Activated CD4-positive, alpha-beta T cell treated with anti-CD3 and anti-CD28 coated beads, Interleukin-2, amount 10 ng/mL, durations not matched to agents 7 days and 5 days (primary cell): Measurements from ENCODE around the gene SERGEF. TPM values are rescaled to one million over a fixed set of nuclear protein-coding genes. Genes with fewer than 3 reads are reported as not detected.

Source experiments
- CTCF ChIA-PET: fragments of 350-600 bp; sonication (Branson Sonifier 250); formaldehyde crosslinking; loops from one replicate; lab custom pipeline; 2021; ENCODE audit warnings: antibody characterized with exemption; lab: Charles Lee
- POLR2A ChIA-PET: fragments of 350-600 bp; sonication (Branson Sonifier 250); formaldehyde crosslinking; loops from one replicate; lab custom pipeline; 2021; ENCODE audit warnings: antibody characterized with exemption; lab: Charles Lee
- DNase-seq: peaks from one replicate; pipeline ENCODE4 v3.0.0-alpha.2; 2020
- H3K27ac Mint-ChIP-seq: one replicate; pipeline ENCODE4 v1.8.0; 2021; ENCODE audit warnings: mild to moderate bottlenecking, moderate library complexity, mixed read lengths
- H3K27me3 Mint-ChIP-seq: one replicate; pipeline ENCODE4 v1.8.0; 2021; ENCODE audit warnings: mixed read lengths
- H3K36me3 Mint-ChIP-seq: one replicate; pipeline ENCODE4 v1.8.0; 2021; ENCODE audit warnings: low read depth, mixed read lengths
- H3K4me1 Mint-ChIP-seq: one replicate; pipeline ENCODE4 v1.8.0; 2021; ENCODE audit warnings: mixed read lengths
- H3K4me3 Mint-ChIP-seq: one replicate; pipeline ENCODE4 v1.8.0; 2021; ENCODE audit warnings: mild to moderate bottlenecking, moderate library complexity, mixed read lengths
- H3K9me3 Mint-ChIP-seq: one replicate; pipeline ENCODE4 v1.8.0; 2021; ENCODE audit warnings: mixed read lengths
- total RNA-seq, 2 experiments: library from RNA; stranded (reverse); gene quantifications; one replicate each; pipeline ENCODE4 v1.2.3, GENCODE V29; 2021

Gene SERGEF
- total RNA-seq, 2 experiments from 2014 or later = 33.7 to 33.9 TPM

- DNase-seq = no peak
- H3K27me3 Mint-ChIP-seq = no peaks in the 10 kb centered on the region
- H3K4me1 Mint-ChIP-seq = peaks cover 8% of the 10 kb centered on the region
- ChIA-PET POLR2A (no interaction called here), CTCF (no interaction called here)
- no peaks in the 10 kb centered on the region for H3K9me3 Mint-ChIP-seq
- H3K36me3 Mint-ChIP-seq = peaks cover 3% of the 10 kb centered on the region
- no peak overlapping the region for H3K4me3 Mint-ChIP-seq
- H3K27ac Mint-ChIP-seq = no peak overlapping the region
These were observed 153.3 kb downstream of the SERGEF start for GRCh38 chr11:17859552-17859951.

DNA sequence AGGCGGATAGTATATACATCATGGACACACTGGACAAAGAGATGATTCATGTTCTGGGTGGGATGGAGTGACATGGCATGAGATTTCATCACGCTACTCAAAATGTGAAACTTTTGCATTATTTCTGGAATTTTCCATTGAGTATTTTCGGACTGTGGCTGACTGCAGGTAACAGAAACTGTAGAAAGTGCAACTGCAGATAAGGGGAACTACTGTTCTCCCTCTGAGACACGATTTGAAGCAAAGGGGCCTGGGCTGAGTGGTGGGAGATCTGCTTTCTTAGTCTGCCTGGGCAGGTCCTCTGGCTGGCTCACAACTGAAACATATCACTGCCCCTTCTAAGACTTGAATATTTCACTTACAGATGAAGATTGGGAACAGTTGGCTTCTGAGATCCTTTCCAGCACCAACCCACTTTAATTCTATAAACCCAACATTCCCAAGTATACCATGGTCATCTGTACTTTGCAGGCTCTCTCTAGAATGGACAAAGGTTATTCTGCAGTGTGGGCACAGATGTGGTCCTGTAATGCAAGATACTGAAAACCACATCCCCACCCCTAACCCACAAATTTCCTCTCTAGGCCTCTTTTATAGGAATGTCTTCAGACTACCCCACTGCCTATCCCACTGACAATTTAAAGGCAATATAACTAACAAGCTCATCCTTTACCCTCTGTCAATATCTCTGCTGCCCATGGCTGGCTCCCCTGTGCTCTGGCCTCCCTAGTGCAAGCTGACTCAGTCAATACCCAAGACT lies 157.1 kb downstream of the SERGEF start:
- ChIA-PET CTCF (no interaction called here), POLR2A (no interaction called here)
- H3K36me3 Mint-ChIP-seq = peaks cover 3% of the 10 kb centered on the region
- no peaks in the 10 kb centered on the region for H3K27me3 Mint-ChIP-seq
- no peaks in the 10 kb centered on the region for H3K9me3 Mint-ChIP-seq
- DNase-seq = no peak
- H3K4me1 Mint-ChIP-seq = peaks cover 8% of the 10 kb centered on the region
- no peak overlapping the region for H3K4me3 Mint-ChIP-seq
- no peak overlapping the region for H3K27ac Mint-ChIP-seq

- CTCF ChIA-PET = interaction anchor here (0.7 kb wide), 1 partner anchor 456 kb away, joined by 3 read pairs; no protein-coding TSS in a partner anchor
- Mint-ChIP-seq H3K9me3 (no peaks in the 10 kb centered on the region), H3K27me3 (no peaks in the 10 kb centered on the region), H3K4me3 (no peak overlapping the region), H3K27ac (no peak overlapping the region), H3K36me3 (peaks cover 3% of the 10 kb centered on the region), H3K4me1 (peaks cover 8% of the 10 kb centered on the region)
- no peak for DNase-seq
- POLR2A ChIA-PET = no interaction called here
These were observed 159.6 kb downstream of the SERGEF start for GRCh38 chr11:17853280-17853679.

DNA sequence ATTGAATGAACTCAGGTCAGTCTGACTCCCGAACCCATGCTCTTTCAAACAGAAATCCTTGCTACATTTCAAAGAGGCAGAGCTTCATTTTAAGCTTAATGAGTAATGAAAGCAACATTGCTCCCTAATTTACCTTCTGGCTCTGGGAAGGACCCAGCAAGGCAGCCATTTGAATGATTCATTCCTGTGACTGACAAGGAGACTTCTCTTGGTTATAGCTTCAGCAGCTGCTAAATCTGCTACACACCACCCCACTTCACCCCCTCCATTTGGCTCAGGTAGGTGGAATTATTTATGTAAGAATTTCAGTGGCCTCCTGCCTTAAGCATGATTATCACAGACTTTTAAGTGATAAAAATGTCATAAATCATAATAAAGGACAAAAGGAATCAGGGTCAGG lies 160.6 kb downstream of the SERGEF start:
- Mint-ChIP-seq H3K36me3 (peaks cover 3% of the 10 kb centered on the region), H3K4me3 (no peak overlapping the region), H3K4me1 (peaks cover 8% of the 10 kb centered on the region), H3K9me3 (no peaks in the 10 kb centered on the region), H3K27me3 (no peaks in the 10 kb centered on the region), H3K27ac (no peak overlapping the region)
- ChIA-PET POLR2A (no interaction called here), CTCF (no interaction called here)
- DNase-seq = no peak

DNA sequence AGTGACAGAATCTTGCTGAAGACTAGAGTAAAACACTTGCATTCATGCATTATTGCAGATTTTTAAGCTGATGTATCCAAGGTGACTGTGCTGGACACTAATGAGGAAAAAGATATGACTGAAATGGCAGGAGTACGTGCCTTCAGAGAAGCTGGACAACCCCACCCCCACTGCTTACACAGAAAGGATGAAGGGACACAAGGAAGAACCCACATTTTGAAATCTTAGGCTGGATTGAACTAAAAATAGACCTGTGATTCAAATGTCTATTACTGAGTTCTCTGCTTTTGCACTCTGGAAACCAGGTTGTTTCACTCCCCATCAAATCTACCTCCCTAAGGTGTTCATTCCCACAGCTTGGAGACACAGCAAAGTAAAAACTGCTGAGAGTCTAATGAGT lies 161.2 kb downstream of the SERGEF start:
- no peak overlapping the region for H3K27ac Mint-ChIP-seq
- H3K4me1 Mint-ChIP-seq = peaks cover 8% of the 10 kb centered on the region
- H3K36me3 Mint-ChIP-seq = peaks cover 3% of the 10 kb centered on the region

GRCh38 chr11:17850336-17850735 lies 162.5 kb downstream of the SERGEF start:
- no peak for DNase-seq
- Mint-ChIP-seq H3K27me3 (no peaks in the 10 kb centered on the region), H3K4me3 (no peak overlapping the region), H3K27ac (no peak overlapping the region), H3K4me1 (peaks cover under 1% of the 10 kb centered on the region), H3K36me3 (no peaks in the 10 kb centered on the region), H3K9me3 (no peaks in the 10 kb centered on the region)
- ChIA-PET POLR2A (no interaction called here), CTCF (no interaction called here)

More for the DNA sequence above, 161.2 kb downstream of the SERGEF start:
- DNase-seq = no peak
- POLR2A ChIA-PET = no interaction called here
- Mint-ChIP-seq H3K4me3 (no peak overlapping the region), H3K27me3 (no peaks in the 10 kb centered on the region), H3K9me3 (no peaks in the 10 kb centered on the region)
- CTCF ChIA-PET = no interaction called here

- POLR2A ChIA-PET = no interaction called here
- Mint-ChIP-seq H3K4me3 (no peak overlapping the region), H3K9me3 (no peaks in the 10 kb centered on the region), H3K27me3 (no peaks in the 10 kb centered on the region), H3K27ac (no peak overlapping the region), H3K4me1 (no peaks in the 10 kb centered on the region), H3K36me3 (no peaks in the 10 kb centered on the region)
- CTCF ChIA-PET = no interaction called here
- no peak for DNase-seq
These were observed 164.1 kb downstream of the SERGEF start for GRCh38 chr11:17848715-17849114.

- no peaks in the 10 kb centered on the region for H3K4me1 Mint-ChIP-seq
- H3K4me3 Mint-ChIP-seq = no peak overlapping the region
- ChIA-PET CTCF (no interaction called here), POLR2A (no interaction called here)
- no peaks in the 10 kb centered on the region for H3K36me3 Mint-ChIP-seq
- no peak overlapping the region for H3K27ac Mint-ChIP-seq
- no peaks in the 10 kb centered on the region for H3K9me3 Mint-ChIP-seq
- no peaks in the 10 kb centered on the region for H3K27me3 Mint-ChIP-seq
- DNase-seq = no peak
These were observed 165.9 kb downstream of the SERGEF start for GRCh38 chr11:17846852-17847453.

DNA sequence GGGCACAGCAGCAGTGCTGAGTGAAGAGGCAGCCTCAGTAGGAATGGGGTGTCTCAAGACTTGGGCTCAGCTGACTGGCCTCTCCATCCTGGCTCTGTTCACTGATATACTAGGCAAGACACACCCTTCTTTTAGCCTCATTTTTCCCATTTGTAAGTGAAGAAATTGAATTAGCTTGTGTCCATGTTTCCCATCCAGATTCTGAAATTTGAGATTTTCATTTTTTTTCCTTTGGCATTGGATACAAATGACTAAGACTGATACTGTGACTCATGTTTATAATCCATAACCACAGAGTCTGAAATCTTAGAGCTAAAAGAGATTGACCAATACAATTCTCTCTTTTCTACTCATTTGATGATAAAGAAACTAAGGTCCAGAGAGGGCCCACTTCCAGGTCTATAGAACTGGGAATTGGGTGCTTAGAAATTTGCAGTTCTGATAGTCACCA lies 167.4 kb downstream of the SERGEF start:
- H3K27ac Mint-ChIP-seq = no peak overlapping the region
- H3K36me3 Mint-ChIP-seq = no peaks in the 10 kb centered on the region
- CTCF ChIA-PET = interaction anchor here (1.0 kb wide), 1 partner anchor 13 kb away, joined by 3 read pairs; no protein-coding TSS in a partner anchor
- POLR2A ChIA-PET = no interaction called here
- no peaks in the 10 kb centered on the region for H3K4me1 Mint-ChIP-seq
- H3K9me3 Mint-ChIP-seq = no peaks in the 10 kb centered on the region
- DNase-seq = no peak
- H3K27me3 Mint-ChIP-seq = no peaks in the 10 kb centered on the region
- no peak overlapping the region for H3K4me3 Mint-ChIP-seq

DNA sequence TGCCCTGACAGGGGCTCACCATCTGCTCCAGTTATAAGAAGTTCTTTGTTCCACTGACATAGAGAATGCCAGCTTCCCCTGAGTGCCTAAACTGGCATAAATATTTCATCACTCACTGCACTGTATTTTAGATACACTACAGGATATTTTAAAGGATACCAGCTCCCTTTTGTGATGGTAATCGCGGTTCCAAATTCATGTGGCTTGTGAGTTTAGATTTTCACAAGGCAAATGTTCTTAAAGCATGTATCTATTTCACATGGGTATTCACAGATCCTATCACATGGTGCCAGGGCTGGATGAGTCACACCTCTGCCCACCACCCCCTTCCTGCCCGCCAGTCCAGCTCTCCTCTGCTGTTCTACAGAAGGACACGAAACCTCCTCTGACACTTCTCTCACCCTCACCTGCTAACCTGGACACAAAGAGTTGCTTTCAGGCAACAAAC lies 172.7 kb downstream of the SERGEF start:
- no peaks in the 10 kb centered on the region for H3K27me3 Mint-ChIP-seq
- no peak overlapping the region for H3K27ac Mint-ChIP-seq
- DNase-seq = no peak
- ChIA-PET CTCF (interaction anchor here (1.0 kb wide), 1 partner anchor 14 kb away, joined by 3 read pairs; no protein-coding TSS in a partner anchor), POLR2A (no interaction called here)
- no peaks in the 10 kb centered on the region for H3K9me3 Mint-ChIP-seq
- H3K4me1 Mint-ChIP-seq = no peaks in the 10 kb centered on the region
- H3K4me3 Mint-ChIP-seq = no peak overlapping the region
- no peaks in the 10 kb centered on the region for H3K36me3 Mint-ChIP-seq

DNA sequence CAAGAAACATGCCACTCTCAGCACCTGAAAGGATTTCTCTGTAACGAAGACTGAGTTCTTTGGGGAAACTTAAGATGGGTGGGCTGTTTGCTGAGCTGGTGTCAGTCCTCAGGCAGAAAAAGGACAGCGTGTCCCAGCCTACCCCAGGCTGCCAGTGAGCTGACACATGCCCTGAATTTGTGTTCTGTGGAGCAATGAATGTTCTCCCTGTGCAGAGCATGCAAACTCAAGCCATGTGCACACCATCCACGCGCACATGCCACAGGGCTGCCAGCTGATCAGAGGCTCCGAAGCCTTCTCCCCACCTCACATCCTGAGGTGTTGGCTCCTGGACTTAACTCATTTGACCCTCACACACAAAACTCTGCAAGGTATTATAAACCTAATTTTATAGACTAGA lies 173.4 kb downstream of the SERGEF start:
- Mint-ChIP-seq H3K36me3 (no peaks in the 10 kb centered on the region), H3K4me3 (no peak overlapping the region), H3K27me3 (no peaks in the 10 kb centered on the region), H3K9me3 (no peaks in the 10 kb centered on the region), H3K4me1 (no peaks in the 10 kb centered on the region), H3K27ac (no peak overlapping the region)
- ChIA-PET POLR2A (no interaction called here), CTCF (interaction anchor here (1.0 kb wide), 1 partner anchor 15 kb away, joined by 3 read pairs; no protein-coding TSS in a partner anchor)
- no peak for DNase-seq

DNA sequence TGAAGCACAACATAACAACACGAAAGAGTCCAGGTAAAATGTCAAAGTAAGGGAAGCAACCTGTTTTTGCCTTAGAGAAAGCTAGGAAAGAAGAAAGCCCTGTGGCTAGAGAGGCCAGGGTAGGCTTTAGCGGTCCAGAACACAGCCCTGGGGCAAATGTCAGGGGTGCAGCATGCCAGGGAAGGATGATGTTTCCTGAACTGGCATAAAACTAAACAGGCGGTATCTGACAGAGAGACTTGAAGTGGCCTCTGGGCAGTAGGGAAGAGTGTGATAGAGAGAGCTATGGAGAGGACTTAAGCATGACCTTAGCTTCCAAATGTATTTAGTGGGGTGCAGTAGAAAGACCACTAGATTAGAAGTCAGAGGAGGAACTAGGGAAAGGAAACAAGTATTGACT lies 174.7 kb downstream of the SERGEF start:
- no peaks in the 10 kb centered on the region for H3K27me3 Mint-ChIP-seq
- no peak overlapping the region for H3K27ac Mint-ChIP-seq
- H3K4me3 Mint-ChIP-seq = no peak overlapping the region
- H3K36me3 Mint-ChIP-seq = no peaks in the 10 kb centered on the region
- POLR2A ChIA-PET = no interaction called here
- CTCF ChIA-PET = no interaction called here
- DNase-seq = no peak
- H3K9me3 Mint-ChIP-seq = no peaks in the 10 kb centered on the region
- H3K4me1 Mint-ChIP-seq = no peaks in the 10 kb centered on the region

GRCh38 chr11:17831883-17832282 lies 181.0 kb downstream of the SERGEF start:
- no peaks in the 10 kb centered on the region for H3K27me3 Mint-ChIP-seq
- POLR2A ChIA-PET = no interaction called here
- H3K27ac Mint-ChIP-seq = no peak overlapping the region
- H3K9me3 Mint-ChIP-seq = no peaks in the 10 kb centered on the region
- H3K36me3 Mint-ChIP-seq = no peaks in the 10 kb centered on the region
- no peaks in the 10 kb centered on the region for H3K4me1 Mint-ChIP-seq
- CTCF ChIA-PET = interaction anchor here (1.0 to 1.4 kb wide), 2 partner anchors 10 to 78 kb away, joined by 3 to 5 read pairs; no protein-coding TSS in a partner anchor
- no peak for DNase-seq
- H3K4me3 Mint-ChIP-seq = no peak overlapping the region
